Activated CD8-positive, alpha-beta memory T cell treated with anti-CD3 and anti-CD28 coated beads for 24 hours (primary cell): ENCODE measurements around the gene EDEM3.
"Not testable (repeated sequence)": the region's sequence is repeated elsewhere in the genome, so short reads cannot be mapped to it uniquely, and the experiment has no call there.

Experiments used
- DNase-seq: peaks from one replicate; pipeline ENCODE4 v3.0.0-alpha.2; 2020

EDEM3 gene

DNA sequence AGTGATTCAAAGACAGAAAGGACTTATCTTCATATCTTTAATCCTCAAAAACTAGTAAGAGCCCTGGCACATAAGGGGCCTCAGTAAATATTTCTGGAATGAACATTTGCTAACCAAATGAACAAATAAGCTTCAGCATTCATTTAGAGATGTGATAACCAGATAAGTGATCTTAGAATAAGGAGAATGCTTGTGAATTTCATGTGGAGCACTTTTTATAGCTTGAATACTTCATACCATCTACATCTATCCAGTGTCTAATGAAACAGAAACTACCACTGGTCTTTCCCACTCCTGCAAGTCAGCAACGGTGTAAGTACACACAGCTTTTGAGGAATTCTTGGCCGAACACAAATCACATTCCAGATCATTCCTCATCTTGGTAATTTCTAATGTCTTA is 38.5 kb downstream of the EDEM3 start:
- no peak for DNase-seq

DNA sequence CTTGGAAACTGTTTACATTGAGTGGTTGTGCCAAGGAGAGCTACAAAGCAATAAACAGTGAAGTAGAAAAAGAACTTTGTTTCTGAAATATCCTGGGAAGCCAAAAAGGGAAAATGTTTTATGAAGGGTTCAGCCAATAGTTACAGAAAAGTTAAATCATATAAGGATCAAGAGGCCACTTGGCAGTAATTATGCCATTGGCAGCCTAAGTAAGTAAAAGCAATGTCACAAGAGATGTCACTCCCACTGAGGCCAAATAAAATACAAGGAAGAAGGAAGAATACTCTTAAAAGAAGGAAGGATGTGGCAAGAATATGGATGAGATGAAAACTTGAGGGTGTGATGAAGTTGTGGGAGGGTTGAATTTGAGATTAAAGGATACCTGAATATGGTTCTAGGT is 45.2 kb downstream of the EDEM3 start:
- no peak for DNase-seq

DNA sequence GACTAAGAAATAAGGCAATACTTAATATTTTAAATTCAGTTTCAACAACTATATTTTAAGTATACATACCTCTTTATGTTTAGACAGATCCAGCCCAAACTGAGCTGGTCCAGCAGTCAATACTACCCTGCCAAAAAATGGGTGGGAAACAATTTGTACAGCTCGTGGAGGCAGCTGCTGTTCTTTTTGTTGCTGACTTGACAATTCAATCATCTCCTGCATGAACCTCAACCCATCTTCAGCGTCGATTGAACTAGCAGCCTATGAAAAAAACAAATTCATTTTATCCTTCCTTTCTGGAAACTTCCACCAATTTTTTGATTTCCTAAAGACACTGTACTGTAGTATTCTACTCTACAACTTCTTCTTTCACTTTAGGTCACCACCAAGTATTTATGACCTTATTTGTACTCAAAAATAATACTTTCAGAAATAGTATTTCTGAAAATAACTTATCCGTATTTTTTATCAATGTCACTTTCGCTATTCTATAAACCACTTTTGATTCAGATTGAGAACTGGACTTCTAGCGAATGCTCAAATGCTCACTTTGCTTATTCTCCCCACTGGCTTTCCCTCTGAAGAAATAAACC is 46.5 kb downstream of the EDEM3 start:
- DNase-seq: no peak

DNA sequence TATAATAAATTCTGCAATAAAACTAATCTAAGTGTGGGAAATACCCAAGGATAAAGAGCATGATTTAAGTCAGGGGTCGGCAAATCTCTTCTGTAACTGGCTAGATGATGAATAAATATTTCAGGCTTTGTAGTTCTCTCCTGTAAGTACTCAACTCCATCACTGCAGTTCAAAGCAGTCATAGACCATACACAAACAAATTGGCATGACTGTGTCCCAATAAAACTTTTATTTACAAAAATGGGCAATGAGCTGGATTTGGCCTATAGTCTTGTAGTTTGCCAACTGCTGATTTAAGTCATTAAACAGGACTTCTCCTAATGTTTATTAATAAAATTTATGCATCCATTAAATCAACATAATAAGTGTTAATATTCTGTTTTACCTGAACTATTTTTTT is 49.4 kb downstream of the EDEM3 start:
- DNase-seq: no peak

DNA sequence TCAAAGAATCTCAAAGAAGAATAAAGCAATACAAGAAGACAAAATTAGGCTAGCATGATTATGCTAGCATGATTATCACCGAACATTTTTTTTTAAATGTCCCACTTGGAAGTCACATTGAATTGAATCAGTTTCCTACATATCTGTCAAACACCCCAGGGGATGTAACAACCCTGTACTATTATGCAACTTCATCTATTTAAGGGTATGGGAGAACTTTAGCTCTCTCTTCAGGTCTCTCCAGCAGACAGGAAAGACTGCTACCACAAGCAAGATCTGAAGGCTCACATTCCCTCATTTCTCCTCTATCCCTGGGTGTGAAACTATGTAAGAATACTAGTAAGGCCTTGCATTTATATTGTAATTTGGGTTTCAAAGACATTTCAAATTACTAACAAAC is 52.8 kb downstream of the EDEM3 start:
- no peak for DNase-seq

DNA sequence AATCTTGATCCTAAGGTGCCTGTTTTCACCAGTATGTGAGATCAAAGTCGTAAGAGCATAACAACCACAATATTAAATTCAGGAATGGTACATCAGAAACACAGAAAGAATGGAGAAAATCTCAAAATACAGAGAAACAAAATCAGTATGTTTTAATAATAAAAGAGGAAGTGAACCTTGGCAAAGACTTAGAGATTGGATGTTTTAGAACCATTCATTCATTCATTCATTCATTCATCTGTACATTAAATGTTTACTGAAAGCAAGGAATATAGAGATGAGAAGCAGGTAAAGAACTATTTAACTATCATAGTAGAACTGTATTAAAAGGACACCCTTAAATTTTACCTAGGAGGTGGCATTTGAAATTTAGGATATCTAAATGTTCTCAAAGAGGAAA is 55.7 kb downstream of the EDEM3 start:
- no peak for DNase-seq

DNA sequence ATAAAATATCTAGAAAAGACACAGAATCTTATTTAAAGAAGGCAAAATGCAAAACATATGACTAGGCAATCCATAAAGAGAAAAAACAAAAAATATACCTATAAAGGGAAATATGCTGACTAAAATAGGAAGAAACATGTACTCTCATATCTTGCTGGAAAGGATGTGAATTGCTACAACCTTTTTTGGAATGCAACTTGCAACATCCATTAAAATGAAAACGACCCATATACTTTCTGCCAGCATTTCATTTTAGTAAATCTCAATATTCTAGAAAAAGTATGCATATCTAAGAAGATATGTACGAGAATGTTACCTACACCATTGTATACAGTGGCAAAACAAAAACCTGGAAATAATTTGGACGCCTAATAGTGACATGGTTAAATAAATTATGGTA is 56.6 kb downstream of the EDEM3 start:
- DNase-seq: no peak

DNA sequence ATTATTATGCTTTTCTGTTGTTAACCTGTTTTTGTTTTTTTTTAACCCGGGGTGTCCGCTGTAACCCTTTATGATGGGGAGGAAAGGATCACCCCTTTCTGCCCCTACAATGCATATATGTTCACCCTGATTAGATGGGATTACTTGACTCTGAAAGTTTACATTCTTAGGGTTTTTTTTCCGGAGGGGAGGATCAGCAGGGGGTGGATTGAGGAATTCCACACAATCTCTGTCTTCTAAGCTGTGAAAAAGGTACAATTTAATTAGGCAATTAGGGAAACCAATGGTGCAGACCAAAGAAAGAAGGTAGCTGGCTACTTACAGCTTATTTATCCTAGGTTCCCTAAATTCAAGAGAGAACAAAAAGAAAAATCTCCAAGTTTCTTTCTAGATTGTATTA is 58.3 kb downstream of the EDEM3 start:
- no peak for DNase-seq

DNA sequence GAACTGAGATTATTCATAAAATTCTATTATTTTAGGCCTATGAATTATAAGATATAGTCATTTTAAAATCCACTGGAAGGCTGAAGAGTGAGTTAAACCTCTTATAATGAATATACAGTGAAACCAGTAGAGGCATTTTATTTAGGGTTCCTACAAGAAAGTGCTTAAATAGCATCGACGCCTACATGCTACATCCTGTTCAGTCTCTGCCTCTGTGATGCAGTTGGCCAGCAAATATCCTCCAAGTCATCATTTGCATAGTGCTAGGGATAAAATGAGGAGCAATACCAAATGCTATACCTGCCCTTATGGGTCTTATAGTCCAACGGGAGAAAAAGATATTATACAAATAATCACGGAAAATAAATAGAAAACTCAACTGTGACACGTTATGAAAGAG is 59.6 kb downstream of the EDEM3 start:
- no peak for DNase-seq

DNA sequence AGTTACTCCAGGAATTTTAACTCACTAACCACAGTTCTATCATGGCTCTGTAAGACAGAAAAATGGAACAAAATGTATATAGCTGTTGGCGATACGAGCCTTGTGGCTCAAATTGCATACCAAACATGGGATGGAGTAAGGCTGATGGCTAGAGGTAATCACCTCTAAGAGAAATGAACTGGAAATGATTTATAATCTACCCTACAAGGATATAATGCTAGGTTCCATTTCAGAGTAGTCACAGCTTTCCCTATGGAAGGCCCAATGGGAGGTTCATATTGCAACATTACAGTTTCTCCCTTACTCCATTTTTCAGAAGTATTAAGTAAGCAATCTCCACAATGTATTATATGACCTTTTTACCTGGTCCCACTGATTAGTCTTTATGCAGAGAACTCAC is 61.6 kb downstream of the EDEM3 start:
- no peak for DNase-seq

DNA sequence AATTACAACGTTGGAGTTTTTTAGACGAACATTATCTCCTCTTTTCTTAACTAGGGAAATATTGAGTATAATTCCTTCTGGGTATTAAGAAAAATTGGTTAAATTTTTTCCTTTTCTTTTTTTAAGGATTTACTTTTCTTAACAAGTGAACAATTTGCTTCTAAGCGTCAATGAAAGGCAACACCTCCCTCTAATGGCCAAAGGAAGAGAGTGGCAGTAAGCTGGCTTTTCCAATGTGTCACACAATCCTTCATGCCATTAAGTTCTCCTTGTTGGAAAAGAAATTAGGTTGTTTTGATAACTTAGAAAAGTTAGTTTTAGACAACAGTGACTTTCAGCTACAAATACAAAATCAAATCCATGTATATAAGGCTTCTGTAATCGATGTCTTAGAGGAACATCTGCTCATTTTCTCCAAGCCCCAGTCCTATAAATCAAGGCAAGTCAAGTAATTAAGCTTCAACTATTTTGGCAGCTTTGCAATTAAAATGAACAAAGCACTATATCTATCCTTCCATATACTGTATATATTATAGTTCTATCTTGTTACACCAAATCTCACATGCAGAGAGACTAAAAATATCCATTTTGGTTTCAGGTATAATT is 62.8 kb downstream of the EDEM3 start:
- DNase-seq: no peak

DNA sequence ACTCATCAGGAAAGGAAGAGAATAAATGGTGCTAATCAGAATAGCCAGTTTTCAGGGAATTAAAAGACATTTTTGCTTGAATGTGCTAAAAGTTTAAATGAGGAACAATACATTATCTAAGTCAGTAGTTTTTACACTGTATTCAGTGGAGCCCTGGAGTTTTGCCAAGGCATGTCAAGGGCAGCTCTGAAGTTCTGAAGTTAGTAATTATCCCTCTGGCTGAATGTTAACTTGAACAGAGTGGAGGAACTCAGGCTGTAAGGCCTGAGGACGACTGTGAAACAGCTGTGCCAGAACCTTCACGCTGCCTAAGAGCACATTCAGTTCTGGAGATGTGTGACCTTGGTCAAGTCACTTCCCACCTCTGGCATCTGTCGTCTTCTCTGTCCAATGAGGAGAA is 68.1 kb downstream of the EDEM3 start:
- DNase-seq: no peak

DNA sequence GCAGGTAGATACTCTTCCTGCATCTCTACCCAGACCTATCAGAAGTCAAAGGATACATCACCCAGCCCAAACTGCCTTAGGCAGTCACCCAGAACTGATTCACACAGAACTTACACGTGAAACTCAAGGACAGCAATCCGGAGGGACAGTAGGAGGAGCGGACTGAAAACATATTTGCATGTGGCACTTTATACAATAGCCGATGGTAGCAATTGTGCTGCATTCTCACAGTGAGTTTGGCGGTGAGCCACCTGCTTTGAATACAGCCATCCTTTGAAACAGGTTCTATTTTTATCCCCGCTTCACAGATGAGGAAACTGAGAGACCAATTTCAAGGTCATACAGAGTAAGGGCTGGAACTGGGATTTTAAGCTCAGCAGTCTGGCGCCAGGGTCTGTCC is 69.5 kb downstream of the EDEM3 start:
- no peak for DNase-seq

DNA sequence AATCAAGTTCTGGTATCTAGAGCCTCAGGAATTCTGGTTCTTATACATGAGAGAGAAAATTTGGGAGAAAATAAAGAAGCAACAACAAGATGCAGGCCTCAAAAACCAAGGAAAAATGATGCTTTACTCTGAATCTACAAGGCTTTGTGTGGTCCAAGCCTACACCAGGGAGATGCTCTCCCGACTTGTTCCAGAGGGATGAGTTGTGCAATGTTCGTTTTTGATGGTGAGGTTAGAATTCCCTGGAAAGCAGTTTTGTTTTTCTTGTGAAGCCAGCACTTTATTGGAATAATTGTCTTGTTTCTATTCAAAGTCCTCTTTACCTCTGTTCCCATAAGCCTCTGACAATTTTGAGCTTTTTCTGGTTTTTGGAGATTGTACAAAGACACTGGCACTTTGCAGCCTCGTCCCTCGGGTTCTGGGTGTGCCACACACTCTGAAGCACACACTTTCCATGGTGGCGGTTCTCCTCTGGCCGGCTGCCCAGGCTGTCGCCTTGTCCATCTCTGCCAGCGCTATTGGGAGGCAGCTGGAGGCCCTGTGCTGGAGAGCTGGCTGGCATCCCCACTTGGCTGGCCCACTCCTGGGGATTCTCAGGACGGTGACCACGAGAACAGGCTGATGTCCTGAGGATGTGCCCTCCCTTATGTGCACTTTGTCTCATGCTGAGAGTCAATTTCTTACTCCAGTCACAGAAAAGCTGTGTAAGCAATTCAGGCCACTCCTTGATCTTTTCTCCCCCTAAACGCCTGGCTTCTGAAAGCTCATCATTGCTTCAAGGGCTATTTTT is 70.2 kb downstream of the EDEM3 start:
- DNase-seq: no peak

DNA sequence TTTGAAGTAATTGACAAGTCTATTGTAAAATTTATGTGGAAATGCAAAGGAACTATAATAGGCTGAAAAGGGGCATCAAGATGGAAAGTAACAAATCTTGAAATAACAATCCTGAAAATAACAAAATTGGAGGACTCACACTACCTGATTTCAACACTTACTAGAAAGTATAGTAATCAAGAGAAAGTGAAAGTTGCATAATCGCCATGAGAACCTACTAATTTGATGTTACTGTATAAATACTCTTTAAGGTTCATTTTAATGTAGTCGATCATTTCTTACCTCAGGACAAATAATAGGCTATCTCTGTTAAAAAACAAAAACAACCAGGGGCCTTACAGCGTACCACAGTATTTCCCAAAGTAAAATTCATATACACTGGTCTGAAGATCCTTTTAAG is 71.7 kb downstream of the EDEM3 start:
- DNase-seq: no peak

DNA sequence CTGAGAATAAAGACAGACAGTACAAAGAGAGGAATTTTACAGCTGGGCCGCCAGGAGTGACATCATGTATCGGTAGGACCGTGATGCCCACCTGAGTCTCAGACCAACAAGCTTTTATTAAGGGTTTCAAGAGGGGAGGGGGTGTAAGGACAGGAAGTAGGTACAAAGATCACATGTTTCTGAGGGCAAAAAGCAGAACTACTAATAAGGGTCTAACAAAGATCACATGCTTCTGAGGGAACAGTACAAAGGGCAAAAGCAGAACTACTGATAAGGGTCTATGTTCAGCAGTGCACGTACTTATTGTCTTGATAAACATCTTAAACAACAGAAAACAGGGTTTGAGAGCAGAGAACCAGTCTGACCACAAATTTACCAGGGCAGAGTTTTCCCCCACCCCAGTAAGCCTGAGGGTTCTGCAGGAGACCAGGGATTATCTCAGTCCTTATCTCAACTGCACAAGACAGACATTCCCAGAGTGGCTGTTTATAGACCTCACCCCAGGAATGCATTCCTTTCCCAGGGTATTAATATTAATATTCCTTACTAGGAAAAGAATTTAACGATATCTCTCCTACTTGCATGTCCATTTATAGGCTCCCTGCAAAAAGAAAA is 73.9 kb downstream of the EDEM3 start:
- not testable (repeated sequence) for DNase-seq

DNA sequence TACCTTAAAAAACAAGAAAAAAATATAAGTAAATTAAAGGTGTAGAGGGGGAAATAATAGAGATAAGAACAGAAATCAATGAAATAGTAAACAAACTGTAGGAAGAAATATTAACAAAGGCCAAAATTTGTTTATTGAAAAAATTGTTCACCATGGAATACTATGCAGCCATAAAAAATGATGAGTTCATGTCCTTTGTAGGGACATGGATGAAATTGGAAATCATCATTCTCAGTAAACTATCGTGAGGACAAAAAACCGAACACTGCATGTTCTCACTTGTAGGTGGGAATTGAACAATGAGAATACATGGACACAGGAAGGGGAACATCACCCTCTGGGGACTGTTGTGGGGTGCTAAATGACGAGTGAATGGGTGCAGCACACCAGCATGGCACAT is 75.2 kb downstream of the EDEM3 start:
- DNase-seq: not testable (repeated sequence)

DNA sequence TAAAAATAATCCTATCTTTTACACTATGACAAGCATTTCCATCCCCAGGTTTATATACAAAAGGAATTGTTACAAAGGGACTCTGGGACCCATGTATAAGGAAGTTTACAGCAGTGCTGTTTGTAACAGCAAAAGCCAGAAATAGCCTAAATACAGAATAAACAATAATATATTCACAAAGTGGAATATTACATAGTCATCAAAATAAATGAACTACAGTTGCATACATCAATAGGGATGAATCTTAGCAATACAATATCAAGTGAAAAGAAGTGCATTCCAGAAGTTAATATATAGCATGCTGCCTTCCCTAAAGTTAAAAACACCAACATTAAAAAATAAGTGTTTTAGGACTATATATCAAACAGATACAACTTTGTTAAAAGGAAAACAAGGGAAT is 77.3 kb downstream of the EDEM3 start:
- no peak for DNase-seq

DNA sequence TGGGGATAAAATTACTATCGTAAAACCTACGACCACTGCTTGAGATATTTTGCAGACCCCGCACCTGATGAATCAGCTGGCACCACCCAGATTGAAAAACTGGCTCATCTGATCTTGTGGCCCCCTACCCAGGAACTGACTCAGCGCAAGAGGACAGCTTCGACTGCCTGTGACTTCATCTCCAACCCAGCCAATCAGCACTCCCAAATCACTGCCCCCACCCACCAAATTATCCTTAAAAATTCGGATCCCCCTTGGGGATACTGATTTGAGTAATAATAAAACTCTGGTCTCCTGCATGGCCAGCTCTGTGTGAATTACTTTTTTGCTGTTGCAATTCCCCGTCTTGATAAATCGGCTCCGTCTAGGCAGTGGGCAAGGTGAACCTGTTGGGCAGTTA is 81.4 kb downstream of the EDEM3 start:
- DNase-seq: no peak

DNA sequence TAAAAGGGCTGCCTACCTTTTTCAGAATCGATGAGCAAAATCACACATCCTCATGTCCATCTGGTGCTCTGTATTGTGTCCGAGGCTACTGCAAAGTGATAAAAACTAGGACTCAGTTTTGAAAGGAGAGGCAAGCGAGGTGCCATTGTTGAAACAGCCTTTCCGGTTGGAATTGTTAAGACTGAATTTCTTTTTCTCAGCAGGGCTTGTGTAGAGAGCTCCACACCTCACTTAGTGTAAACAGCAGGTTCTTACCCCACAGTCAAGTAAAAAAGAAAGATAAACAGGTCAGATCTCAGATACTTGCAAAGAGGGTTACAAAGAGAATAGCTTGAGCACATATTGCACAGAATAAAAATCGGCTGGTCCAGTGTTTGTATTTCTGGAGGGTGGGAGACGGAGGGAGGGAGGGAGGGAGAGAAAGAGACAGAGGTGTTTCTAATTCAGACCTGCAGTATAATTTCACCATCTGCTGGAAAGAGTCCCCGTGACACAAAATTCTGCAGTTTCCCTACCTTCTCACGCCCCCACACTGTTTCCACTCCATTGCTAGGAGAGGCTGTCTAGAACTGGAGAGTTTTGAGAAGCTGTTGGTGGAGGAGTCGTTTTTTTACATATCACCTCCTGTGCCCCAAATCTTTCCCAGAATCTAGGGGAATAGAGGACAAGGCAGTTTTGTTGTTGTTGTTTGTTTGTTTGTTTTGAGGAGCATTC is 82.5 kb downstream of the EDEM3 start:
- no peak for DNase-seq

DNA sequence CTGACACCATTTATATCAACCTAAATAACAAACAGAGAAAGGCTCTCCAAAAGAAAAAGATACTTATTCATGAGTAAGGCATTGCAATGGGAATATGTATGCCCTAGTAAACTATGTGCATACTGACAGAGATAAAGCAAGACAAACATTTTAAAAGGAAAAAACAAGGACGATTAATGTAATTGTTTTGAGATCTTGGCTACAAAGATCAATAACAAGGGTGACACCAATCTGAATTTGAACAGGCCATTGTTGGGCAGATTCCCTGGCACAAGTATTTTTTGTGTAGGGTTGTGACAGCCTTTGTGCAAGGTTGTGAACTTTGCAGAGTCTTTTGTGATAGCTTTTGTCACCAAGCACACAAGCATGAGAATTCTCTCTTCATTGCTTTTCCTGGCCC is 85.3 kb downstream of the EDEM3 start:
- no peak for DNase-seq

DNA sequence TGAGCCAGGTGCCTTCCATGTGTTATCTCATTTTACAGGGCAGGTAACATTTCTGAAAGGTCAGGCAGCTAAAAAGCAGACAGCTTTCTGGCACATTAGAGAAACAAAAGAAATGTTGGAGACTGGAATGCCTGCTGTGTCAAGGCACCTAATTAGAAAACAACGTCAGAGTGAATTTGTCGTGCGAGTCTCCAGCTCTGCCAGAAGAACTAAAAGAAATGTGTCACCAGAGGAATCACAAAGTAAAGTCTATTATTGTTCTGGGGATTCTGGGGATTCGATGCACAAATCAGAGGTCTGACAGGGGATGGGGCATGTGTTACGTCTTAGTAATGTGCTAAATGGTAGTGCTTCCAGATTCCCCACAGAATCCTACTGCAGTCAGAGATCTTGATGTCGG is 89.3 kb downstream of the EDEM3 start:
- DNase-seq: no peak

DNA sequence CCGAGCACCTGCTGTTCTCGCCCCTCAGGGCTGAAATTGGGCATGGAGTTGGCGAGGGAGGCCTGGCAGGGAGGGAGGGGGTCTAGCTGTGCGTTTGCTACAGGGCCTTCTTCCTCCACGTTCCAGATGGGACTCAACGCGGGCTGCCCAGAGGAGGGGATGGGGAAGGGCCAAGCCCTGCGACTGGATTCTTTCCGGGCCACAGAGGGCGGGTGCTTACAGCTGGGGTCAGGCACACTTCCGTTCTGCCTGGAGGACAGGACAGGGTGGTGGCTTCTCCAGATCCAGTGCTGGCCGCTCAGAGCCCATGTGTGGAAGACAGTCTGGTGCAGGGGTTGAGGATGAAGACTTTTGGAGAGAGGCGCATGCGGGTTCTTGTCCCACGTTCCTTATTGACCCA is 90.0 kb downstream of the EDEM3 start:
- no peak for DNase-seq
